NCI-H2081 treated with DMSO at 0.1 percent for 48 hours (cell line): ENCODE measurements around the gene PARD6G.

Experiments used
- DNase-seq: peaks from one replicate; lab custom pipeline; 2025; lab: John Stamatoyannopoulos, UW

The PARD6G gene

DNA sequence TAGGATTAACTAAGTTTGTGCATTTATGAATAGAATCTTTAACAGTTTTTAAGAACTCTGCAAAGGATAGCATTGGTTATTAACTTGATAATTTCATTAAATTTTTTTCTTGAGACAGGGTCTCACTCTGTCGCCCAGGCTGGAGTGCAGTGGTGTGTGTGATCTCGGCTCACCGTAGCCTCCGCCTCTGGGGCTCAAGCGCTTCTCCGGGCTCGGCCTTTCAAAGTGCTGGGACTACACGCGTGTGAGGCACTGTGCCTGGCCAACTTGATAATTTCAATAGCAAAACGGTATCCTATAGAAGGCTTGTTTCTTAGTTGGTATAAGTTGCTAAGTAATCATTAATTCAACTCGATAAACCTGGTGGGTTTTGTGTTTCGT lies 100.3 kb downstream of the PARD6G start:
- DNase-seq = no peak

DNA sequence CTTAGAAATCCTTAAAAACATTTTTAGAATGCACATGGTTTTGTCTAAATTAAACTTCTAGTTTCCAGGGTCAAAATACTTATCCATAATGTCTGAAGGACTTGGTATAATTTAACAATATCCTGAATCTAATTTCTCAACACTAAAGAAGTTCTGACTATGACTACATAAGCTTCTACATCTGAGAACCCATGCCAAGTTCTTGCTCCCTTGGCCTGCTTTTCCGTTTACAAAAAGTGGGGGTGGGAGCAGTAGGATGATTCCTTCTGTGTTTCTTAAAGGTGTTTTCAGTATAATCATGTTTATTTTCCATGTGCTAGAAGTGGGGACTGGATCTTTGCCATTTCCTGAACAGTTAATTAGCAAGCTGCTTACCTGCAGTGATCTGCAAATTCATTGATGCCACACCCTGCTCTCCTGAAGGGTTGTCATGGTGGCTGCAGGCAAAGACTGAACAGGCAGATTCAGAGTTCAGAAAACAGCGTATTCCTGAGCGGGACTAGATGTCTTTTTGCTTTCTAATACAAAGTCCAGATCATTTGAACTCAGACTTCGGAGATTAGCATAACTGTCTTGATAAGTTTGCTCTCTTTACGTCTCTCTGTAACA lies 102.0 kb downstream of the PARD6G start:
- no peak for DNase-seq

DNA sequence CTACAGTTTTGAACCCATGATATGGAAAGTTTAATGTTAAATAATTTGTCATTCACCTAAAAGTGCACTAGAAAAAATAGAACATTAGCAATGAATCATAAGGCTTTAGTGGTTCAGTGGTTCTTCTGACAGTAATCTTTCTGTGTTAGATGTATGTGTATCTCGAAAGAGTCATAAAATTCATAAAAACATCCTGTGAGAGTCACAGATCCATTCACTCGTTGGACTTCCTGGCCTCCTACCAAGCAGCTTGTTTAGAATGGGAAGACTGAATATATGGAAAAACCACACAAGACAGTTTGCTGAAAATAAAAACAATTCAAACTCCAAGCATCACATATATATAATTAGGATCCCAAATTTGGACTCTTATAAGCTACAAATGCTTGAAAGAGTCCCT lies 103.4 kb downstream of the PARD6G start:
- no peak for DNase-seq

DNA sequence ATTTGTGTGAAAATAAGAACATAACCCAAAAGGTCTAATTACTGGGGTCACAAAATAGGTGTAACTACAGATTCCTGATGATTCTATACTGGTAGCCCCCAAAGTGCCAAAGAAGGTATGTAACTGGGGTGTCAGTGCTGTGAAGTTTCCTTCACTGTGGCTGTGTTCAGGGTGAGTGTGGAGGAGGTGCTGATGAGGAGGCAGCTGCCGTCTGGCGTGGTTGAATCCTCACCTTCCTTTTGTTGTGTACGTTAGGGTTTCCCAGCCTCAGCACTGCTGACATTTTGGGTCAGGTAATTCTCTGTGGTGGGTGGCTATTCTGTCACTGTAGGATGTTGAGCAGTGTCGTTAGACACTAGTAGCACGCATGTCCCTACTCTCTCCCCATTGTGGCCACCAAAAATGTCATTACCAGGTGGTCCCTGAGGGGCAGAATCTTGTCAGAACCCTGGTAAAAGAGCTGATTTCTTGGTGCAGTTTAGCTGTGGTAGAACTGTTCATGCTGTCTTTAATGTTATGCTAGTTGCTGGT lies 106.8 kb downstream of the PARD6G start:
- no peak for DNase-seq

DNA sequence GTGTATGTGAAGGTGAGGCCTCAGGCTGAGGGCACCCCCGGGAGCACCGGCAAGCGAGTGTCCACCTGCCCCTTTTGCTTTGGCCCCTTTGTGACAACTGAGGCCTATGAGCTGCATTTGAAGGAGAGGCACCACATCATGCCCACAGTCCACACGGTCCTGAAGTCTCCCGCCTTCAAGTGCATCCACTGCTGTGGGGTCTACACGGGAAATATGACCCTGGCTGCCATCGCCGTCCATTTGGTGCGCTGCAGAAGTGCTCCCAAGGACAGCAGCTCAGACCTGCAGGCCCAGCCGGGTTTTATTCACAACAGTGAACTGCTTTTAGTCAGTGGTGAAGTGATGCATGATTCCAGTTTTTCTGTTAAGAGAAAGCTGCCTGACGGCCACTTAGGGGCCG lies 109.3 kb downstream of the PARD6G start:
- DNase-seq = no peak

DNA sequence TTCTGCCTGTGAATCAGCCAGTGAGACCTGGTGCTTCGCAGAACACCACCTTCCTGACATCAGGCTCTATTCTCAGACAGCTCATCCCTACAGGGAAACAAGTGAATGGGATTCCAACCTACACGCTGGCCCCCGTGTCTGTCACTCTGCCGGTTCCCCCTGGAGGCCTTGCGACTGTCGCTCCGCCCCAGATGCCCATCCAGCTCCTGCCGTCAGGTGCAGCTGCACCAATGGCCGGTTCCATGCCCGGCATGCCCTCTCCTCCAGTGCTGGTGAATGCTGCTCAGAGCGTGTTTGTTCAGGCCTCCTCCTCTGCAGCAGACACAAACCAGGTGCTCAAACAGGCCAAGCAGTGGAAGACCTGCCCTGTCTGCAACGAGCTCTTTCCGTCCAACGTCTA lies 110.2 kb downstream of the PARD6G start:
- no peak for DNase-seq

DNA sequence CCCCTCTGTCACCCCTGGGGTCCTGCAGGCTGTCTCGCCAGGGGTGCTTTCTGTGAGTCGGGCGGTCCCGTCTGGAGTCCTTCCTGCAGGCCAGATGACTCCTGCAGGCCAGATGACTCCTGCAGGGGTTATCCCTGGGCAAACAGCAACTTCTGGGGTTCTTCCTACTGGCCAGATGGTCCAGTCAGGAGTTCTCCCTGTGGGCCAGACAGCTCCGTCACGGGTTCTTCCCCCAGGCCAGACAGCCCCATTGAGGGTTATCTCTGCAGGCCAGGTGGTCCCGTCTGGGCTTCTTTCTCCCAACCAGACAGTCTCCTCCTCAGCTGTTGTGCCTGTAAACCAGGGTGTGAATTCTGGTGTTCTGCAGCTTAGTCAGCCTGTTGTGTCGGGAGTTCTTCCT lies 110.6 kb downstream of the PARD6G start:
- no peak for DNase-seq

DNA sequence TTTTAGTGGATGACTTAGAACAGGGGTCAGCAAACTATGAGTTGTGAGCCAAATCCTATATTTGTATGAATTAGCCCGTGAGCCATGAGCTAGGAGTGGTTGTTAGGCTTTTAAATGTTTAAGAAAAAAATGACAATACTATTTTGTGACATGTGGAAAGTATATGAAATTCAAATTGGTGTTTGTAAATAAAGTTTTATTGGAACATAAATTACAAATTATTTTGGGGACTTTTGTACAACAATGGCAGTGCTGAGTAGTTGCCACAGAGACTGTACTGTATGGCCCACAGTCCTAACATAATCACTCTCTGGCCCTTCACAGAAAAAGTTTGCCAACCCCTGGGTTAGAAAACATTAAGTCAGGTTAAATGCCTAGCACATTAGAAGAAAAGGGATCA lies 112.2 kb downstream of the PARD6G start:
- no peak for DNase-seq

DNA sequence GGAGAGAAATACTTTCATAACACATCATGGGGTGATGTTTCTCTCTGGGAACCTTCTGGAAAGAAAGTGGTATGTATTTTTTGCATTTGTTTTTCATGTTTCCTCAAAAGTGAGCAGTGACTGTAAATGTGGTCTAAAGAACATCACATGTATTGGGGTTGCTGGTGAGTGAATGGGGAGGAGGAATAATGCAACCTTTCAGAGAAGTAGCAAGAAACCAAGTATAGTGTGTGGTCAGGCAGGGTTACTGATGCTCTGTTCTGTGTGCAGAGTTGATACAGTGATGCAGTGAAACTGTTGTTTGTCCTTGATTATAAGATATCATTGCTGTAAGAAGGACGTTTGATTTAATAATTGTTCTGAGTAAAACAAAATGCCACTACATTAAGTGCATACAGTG lies 114.2 kb downstream of the PARD6G start:
- DNase-seq = no peak

DNA sequence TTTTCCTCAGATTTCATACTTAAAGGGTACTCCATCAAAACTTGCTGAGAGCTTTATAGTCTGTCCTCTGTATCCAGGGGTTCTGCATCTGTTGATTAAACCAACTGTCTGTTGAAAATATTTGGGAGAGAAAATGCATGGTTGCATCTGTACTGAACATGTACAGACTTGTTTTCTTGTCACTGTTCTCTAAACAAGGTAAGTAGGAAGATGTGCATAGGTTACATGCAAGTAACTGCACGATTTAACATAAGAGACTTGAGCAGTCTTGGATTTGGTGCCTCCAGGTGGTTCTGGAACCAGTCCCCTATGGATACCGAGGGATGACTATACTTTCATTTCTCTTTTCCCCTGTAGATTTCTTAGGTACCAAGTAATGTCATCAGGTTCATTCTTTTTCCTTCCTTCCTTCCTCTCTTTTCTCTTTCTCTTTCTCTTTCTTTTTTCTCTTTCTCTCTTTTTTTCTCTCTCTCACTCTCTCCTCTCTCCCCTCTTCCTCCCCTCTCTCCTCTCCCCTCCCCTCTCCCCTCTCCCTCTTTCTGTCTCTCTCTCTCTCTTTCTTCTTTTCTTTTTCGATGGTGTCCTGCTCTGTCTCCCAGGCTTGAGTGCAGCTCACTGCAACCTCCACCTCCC lies 115.0 kb downstream of the PARD6G start:
- DNase-seq = no peak

DNA sequence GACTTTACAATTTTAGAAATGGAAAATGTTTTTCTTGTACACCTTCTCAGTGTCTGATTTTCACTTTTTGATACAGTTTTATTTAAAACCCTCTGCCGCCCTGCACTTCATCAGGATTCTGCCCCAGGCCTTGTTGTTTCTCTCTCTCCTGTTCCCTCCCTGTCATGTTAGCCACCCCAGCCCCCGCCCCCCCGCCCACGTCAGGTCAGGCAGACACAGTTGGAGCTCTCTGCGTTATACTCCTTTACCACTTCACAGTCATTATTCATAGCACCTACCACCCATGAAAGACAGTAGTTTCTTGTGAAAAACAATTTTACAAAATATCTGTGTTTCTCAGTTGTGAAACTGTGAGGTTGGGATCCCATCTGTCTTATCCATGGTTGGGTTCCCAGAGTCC lies 116.8 kb downstream of the PARD6G start:
- no peak for DNase-seq

DNA sequence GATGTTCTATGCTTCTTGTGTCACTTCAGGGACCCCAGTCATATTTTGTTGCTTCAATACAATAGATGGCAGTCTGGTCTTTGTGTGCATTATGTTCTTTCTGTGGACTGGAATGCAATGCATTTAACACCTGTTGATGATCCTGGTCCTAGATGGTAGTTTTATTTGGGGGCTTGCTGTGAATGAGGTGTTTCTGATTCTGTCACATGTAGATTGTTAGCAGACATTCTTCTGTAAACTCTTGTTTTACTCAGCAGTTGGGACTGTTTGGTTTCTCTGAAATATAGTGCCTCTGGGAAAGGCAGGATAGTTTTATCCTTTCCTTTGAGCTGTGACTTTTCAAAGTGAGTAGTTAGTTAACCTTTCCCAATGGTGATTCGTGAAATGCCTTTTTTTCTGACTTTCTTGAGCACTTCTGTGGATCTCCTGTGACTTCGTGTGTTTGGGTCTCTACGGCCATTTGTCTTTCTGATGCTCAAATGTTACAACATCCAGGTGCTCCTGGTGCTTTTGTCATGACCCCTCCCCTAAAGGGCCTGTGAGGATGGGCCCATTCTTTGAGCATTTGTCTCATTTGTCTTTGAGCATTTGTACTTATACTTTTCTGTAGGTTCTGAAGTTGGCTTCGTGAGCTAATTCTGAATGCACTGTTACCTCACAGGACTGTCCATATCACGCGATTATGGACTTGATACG lies 117.5 kb downstream of the PARD6G start:
- DNase-seq = no peak

DNA sequence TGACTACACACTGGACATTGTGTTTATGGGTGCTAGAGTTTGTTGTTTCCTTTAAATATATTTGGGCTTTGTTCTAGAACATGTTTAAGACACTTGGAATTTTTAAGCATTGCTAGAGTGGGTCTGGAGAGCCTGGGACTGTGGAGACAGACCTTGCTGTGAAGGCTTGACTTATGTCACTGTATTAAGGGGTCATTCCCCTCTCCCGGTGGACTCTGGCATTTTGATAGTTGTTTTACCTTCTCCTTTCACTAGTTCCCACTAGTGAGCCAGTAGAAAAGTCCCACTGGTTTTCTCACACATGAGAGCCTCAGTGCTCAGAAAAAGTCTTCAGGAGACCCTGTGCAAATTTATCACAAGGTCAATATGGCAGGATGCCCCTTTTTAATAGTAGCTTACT lies 119.7 kb downstream of the PARD6G start:
- DNase-seq = no peak

DNA sequence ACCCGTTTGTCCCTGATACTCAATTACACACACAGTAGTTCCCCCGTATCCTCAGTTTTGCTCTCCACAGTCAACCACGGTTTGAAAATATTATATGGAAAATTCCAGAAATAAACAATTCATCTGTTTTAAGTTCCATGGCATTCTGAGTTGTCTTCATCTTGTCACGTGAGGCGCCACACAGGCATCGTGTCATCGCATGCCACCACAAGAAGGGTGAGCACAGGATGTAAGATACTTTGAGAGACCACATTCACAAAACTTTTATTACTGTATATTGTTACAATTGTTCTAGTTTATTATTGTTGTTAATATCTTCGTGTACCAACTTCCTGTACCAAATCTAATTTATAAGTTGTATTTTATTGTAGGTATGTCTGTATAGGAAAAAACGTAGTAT lies 120.5 kb downstream of the PARD6G start:
- DNase-seq = no peak

DNA sequence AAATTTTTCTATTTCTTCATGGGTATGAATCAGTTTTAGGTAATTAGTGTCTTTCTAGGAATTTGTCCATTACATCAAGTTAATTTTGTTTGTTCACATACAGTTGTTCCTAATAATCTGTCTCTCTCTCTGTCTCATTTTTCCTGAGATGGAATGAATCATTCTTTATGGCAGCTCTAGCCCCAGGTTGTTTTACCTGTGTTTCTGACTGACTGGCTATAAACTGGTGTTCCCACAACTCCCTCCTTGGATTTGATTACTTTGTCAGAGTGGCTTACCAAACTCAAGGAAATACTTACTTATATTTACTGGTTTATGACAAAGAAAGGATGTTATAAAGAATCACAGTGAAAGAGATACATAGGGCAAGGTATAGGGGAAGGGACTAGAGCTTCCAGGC lies 123.2 kb downstream of the PARD6G start:
- DNase-seq = no peak

DNA sequence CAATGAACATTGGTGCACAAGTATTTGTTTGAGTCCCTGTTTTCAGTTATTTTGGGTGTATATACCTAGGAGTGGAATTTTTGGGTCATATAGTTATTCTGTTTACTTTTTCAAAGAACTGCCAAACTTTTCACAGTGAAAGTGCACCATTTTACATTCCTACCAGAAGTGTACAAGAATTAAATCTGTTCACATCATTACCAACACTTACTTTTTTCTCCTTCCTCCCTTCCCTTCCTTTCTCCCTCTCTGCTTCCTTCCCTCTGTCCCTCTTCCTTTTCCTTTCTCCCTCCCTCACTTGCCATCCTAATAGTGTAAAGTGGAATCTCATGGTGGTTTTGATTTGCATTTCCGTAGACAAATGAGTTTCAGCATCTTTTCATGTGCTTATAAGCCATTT lies 126.4 kb downstream of the PARD6G start:
- no peak for DNase-seq

DNA sequence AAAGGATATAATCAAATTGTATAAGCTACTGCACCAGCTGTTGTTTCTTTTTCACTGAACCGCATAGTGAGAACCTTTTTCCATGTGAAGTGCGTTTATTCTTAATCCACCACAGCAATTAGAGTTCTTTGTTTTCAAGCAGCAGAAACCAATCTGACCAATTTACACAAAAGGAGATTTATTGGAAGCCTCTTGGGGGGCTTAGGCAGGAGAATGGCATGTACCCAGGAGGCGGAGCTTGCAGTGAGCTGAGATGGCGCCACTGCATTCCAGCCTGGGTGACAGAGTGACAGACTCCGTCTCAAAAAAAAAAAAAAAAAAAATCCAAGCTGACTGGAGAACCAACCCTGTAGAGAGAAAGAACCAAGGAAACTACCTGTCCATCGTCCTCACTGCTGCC lies 128.2 kb downstream of the PARD6G start:
- no peak for DNase-seq

DNA sequence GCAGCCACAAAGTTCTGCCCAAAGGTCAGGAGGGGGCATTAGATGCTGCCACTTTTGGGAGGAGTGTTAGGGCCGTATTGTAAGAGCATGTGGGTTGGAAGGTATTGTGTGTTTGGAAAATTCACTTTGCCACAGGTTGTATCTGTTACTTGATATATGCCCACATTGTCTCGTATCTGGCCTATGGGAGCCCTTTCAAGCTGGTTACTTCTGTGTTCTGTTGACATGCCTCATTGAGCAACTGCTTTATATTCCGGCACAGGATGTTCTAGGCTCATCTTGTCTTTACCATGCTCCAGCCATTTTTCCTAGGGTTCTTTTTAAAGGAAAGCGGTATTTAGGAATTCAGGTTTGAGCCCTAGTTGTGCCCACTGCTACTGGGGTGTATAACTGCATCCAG lies 132.3 kb downstream of the PARD6G start:
- no peak for DNase-seq

DNA sequence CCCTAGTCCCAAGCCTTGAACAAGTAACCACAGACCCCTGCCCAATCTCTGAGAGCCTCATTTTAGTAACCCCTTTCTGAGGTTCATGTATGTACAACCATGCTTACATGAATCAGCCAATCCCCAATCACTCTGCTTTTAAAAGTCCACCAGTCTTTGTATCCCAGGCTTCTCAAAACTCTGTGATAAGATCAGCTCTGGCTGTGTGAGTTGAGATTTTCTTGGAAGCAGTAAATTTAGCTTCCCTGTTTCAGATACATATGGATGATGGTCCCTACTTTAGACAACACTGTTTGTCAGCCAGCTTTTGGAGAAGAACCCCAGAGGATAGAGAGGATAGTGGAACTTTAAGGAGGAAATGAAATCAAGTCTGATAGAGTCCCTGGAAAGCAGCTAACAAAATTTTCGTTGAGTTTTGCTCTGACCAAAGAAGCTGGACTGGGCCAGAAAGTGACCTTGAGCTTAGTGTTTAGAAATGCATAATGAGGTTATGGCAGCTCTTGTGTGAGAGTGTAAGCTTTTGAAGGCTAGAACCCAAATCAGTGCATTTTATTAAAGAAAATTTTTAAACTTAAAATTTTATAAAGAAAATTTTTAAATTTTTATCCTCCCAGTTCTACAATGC lies 134.6 kb downstream of the PARD6G start:
- DNase-seq = no peak

DNA sequence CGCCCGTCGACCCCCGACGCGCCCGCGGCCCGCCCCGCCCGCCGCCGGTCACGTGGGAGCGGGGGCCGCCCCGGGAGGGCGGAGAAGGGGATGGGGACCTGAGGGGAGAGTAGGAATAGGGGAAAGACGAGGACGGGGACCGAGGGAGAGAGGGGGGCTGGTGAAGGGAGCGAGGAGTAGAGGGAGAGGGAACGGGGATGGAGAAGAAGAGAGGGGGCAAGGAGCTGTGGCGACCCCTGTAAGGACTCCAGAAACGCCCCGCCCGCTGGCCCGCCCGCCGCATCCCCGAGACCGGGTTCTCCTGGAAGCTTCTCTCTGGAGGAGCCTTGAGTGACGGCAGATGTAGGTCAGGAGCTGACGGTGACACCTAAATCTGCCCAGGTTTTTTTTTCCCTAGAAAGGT lies 137.6 kb downstream of the PARD6G start:
- no peak for DNase-seq

DNA sequence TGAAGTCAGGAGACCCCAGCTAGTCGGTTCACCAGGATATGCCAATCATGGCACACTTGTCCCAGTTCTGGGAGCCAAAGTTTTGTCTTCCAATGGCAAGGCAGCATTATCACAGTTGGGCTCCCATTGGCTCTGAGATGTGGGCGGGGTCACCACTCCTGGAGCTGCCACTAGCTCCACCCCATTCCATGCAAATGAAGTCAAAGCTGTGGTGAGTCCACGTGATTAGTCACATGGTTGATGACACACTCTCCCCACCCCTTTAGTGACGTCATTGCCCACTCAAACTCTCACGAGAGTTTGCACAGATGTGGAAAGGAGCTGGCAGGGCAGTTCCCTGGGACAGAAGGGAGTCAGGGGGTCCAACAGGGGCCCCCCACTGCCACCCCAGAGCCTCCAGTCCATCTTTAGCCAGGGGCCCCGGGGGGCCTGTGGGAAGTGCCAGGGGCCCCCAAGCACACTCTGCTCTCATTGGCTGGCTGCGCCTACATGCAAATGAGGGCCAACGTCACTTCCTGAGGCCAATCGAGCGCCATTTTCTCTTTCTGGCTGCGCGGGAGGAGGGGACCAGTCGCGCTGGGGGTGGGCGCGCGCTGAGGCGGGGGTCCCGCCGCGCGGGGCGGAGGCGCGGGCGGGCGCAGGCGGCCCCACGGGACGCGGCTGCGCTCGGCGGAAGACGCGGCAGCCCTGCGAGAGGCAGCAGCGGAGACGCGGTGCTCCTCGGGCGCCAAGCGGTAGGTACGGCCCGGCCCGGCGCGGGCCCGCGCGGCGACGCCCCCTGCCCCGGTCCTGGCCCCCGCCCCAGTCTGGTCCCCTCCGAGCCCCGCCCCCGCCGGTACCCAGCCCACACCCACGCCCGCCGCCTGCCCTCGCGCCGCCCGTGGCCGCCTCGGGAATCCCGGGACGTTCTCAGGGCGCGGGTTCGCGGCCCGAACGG lies 138.3 kb downstream of the PARD6G start, which contains the start of gene ADNP2:
ADNP2 (plus strand) TSS at position 524 of the 937 bp plus-strand sequence. CDS start 8,281 bp downstream, outside the sequence.
- DNase-seq = peak; percentile 71

DNA sequence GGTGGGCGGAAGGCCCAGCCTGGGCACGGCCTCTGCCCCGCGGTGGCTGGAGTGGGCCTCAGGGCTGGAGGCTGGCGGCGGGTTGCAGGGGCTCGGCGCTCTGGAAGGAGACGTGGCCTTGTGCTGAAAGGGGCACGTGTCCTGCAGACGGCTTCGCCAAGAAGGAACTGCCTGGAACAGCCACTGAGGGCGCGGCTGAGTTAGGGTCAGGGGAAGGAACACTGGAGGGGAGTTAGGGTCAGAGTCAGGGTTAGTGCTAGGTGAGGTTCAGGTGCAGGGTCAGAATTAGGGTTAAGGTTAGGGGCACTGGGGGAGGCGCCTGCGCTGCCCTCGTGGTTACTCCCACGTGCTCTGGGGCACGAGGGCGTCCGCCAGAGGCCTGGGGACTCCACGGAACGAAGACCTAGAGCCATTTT lies 139.2 kb downstream of the PARD6G start:
- DNase-seq = no peak
